Parathyroid adenoma (tissue), 2 donors: Measurements from ENCODE around the gene CCDC6.

ENCODE experiments used
- H2AFZ ChIP-seq: fragments of 300-600 bp; sonication (generic); one replicate; pipeline ENCODE4 v1.7.0; 2017; ENCODE audit warnings: antibody characterized with exemption, mild to moderate bottlenecking
- H3K27ac ChIP-seq: fragments of 300-600 bp; sonication (generic); one replicate; pipeline ENCODE4 v1.7.0; 2017
- H3K27me3 ChIP-seq: fragments of 300-600 bp; sonication (generic); one replicate; pipeline ENCODE4 v1.7.0; 2017; ENCODE audit warnings: low read length; ENCODE audit not compliant: control insufficient read depth, insufficient read depth
- H3K36me3 ChIP-seq: fragments of 300-600 bp; sonication (generic); one replicate; pipeline ENCODE4 v1.7.0; 2017; ENCODE audit warnings: low read length; ENCODE audit not compliant: control insufficient read depth, insufficient read depth
- H3K4me1 ChIP-seq: fragments of 300-600 bp; sonication (generic); one replicate; pipeline ENCODE4 v1.7.0; 2017; ENCODE audit warnings: control low read depth
- H3K4me2 ChIP-seq: fragments of 300-600 bp; sonication (generic); one replicate; pipeline ENCODE4 v1.7.0; 2017; ENCODE audit warnings: low read length
- H3K4me3 ChIP-seq: fragments of 300-600 bp; sonication (generic); one replicate; pipeline ENCODE4 v1.7.0; 2017; ENCODE audit warnings: low read depth, low read length
- H3K79me2 ChIP-seq: fragments of 300-600 bp; sonication (generic); one replicate; pipeline ENCODE4 v1.7.0; 2017; ENCODE audit warnings: control low read depth
- H3K9ac ChIP-seq: fragments of 300-600 bp; sonication (generic); one replicate; pipeline ENCODE4 v1.7.0; 2017; ENCODE audit warnings: mild to moderate bottlenecking
- H3K9me3 ChIP-seq: fragments of 300-600 bp; sonication (generic); one replicate; pipeline ENCODE4 v1.7.0; 2017; ENCODE audit warnings: low read length; ENCODE audit not compliant: control insufficient read depth
- TF ChIP-seq, protein P1 (sequence below): fragments of 300-600 bp; sonication (generic); IDR thresholded peaks from one replicate; pipeline ENCODE4 v1.7.0; 2017; ENCODE audit warnings: antibody characterized with exemption, mild to moderate bottlenecking
- donor health status: primary hyperparathyroidism.

Gene CCDC6

DNA sequence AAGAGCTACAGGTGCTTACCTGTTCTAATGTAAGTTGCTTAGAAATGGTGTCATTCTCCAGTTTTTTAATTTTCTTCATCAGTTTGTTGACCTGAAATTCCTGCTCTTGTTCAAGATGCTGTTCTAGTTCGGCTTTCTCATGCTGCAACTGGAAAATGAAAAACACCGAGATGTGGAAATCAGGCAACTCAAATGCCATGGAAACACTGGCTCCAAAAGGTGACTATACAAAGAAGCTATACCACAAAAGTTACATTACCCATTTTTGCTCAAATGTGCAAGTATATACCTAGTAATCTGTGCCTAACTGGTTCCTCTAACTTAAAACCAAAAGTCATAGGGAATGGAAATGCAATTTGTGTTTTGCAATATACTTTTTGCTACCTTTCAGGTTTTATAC lies 73.8 kb downstream of the CCDC6 start:
- H3K9me3 ChIP-seq: no peaks in the 10 kb centered on the region
- H3K4me1 ChIP-seq: peaks cover 6% of the 10 kb centered on the region
- H3K4me3 ChIP-seq: no peak overlapping the region
- no peak overlapping the region for H3K9ac ChIP-seq
- no peak overlapping the region for H3K27ac ChIP-seq
- no peak overlapping the region for H3K4me2 ChIP-seq
- H3K79me2 ChIP-seq: peaks cover 11% of the 10 kb centered on the region
- TF ChIP-seq, protein P1, sequence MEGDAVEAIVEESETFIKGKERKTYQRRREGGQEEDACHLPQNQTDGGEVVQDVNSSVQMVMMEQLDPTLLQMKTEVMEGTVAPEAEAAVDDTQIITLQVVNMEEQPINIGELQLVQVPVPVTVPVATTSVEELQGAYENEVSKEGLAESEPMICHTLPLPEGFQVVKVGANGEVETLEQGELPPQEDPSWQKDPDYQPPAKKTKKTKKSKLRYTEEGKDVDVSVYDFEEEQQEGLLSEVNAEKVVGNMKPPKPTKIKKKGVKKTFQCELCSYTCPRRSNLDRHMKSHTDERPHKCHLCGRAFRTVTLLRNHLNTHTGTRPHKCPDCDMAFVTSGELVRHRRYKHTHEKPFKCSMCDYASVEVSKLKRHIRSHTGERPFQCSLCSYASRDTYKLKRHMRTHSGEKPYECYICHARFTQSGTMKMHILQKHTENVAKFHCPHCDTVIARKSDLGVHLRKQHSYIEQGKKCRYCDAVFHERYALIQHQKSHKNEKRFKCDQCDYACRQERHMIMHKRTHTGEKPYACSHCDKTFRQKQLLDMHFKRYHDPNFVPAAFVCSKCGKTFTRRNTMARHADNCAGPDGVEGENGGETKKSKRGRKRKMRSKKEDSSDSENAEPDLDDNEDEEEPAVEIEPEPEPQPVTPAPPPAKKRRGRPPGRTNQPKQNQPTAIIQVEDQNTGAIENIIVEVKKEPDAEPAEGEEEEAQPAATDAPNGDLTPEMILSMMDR: no peak
- H2AFZ ChIP-seq: no peak overlapping the region
- H3K36me3 ChIP-seq: no peaks in the 10 kb centered on the region
- H3K27me3 ChIP-seq: no peaks in the 10 kb centered on the region

DNA sequence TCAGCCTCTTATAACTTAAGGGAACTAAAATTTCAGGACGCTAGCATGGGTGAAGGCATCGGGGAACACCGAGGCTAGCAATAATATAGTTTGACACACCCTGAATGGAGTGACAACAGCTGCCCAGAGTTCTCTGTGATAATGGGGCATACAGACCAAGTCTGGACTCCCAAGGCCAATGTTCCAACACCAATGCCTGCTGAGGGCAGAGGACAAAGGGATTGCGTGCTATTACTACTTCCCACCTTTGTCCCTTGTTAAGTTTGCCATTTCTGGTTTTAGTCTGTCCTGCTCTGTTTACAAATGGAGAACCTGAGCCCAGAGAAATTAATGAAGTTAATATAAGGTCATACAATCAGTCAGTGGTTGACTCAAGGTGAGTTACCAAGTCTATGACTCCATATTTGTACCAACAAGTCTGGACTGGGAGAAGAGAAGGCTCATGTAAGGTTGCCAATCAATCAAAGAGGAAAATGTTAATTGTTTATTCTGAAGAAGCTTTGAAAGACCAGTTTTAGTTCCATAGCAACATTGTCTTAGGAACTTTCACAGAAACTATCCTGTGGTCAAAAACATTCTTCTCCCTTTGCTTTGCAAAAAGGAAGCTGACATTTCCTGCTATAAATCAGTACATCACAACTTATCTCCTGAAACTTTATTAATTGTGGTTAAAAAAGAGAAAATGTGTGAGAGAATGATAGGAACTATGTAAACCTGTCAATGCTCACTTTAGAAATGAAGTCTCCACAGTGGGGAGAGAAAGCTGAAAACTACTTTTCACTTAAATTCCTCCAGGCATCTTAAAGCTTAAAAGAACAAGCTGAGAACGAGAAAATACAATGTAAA lies 74.5 kb downstream of the CCDC6 start:
- H3K4me2 ChIP-seq: no peak overlapping the region
- no peak overlapping the region for H2AFZ ChIP-seq
- no peaks in the 10 kb centered on the region for H3K9me3 ChIP-seq
- H3K36me3 ChIP-seq: no peaks in the 10 kb centered on the region
- no peak overlapping the region for H3K27ac ChIP-seq
- TF ChIP-seq, protein P1: no peak
- H3K4me3 ChIP-seq: no peak overlapping the region
- H3K79me2 ChIP-seq: peaks cover 14% of the 10 kb centered on the region
- H3K4me1 ChIP-seq: peaks cover 7% of the 10 kb centered on the region
- H3K27me3 ChIP-seq: no peaks in the 10 kb centered on the region
- no peak overlapping the region for H3K9ac ChIP-seq

DNA sequence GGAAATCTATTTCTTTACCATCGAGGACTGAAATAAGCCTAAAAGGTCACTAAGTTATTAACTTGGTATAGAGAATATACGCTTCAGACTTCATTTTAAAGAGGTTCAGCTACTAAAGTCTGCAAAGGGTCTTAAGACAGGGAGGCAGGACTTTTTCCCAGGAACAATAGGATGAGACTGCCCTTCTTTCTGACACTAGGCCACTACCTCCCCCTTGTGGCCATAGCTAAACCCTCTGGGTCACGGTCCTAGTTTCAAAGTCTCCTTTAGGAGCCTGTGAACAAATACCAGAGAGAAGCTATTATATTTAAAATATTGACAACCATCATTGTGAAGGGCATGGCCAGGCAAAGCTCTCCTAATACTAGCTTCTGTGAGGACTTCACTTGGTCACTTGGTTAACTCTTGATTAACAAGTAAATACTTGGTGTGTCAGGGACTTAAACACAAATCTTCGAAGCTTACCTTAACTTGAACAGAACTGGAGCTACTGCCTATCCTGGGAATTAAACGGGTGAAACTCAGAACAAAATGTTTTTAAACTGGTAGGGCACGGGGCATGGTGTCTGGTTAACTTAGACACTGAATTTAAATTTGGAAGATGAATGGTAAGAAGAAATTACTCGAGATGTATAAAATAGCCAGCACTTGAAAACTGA lies 75.6 kb downstream of the CCDC6 start:
- H3K27ac ChIP-seq: no peak overlapping the region
- H3K9me3 ChIP-seq: no peaks in the 10 kb centered on the region
- no peak overlapping the region for H3K4me2 ChIP-seq
- H3K36me3 ChIP-seq: no peaks in the 10 kb centered on the region
- TF ChIP-seq, protein P1: peak; percentile 76
- no peaks in the 10 kb centered on the region for H3K27me3 ChIP-seq
- peaks cover 14% of the 10 kb centered on the region for H3K79me2 ChIP-seq
- no peak overlapping the region for H3K4me3 ChIP-seq
- no peak overlapping the region for H2AFZ ChIP-seq
- no peak overlapping the region for H3K9ac ChIP-seq
- H3K4me1 ChIP-seq: peaks cover 7% of the 10 kb centered on the region

DNA sequence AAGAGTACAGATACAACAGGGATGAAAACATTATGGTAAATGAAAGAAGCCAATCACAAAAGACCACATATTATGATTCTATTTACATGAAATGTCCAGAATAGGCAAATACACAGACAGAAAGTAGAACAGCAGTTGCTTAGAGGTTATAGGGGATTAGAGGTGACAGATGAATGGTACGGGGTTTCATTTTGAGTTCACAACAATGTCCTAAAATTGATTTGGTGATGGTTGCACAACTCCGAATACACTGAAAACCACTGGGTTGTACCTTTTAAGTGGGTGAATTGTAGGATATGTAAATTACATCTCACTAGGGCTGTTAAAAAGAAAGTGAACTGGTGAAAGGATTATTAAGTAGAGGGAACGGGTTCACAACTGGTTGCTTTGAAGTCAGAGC lies 76.8 kb downstream of the CCDC6 start:
- no peak overlapping the region for H2AFZ ChIP-seq
- H3K36me3 ChIP-seq: no peaks in the 10 kb centered on the region
- TF ChIP-seq, protein P1: no peak

More for the DNA sequence above, 76.8 kb downstream of the CCDC6 start:
- H3K4me1 ChIP-seq: peaks cover 7% of the 10 kb centered on the region
- peaks cover 21% of the 10 kb centered on the region for H3K79me2 ChIP-seq
- no peaks in the 10 kb centered on the region for H3K9me3 ChIP-seq
- H3K4me3 ChIP-seq: no peak overlapping the region
- H3K4me2 ChIP-seq: no peak overlapping the region
- H3K9ac ChIP-seq: no peak overlapping the region
- H3K27ac ChIP-seq: no peak overlapping the region
- H3K27me3 ChIP-seq: no peaks in the 10 kb centered on the region
